Stimulated activated CD4-positive, alpha-beta T cell treated with anti-CD3 and anti-CD28 coated beads, Interleukin-1b, Interleukin-23, amount 100 ng/mL, for 4 hours (primary cell): ENCODE data around the gene C1QL1.

ENCODE experiments used
- DNase-seq, 2 donors: peaks; one replicate each; pipeline ENCODE4 v3.0.0-alpha.2; 2020; ENCODE audit warnings: low read depth in 2 of 2

The C1QL1 gene

GRCh38 chr17:44989552-44990138, 21.5 kb upstream of the C1QL1 start:
- DNase-seq: no peak

GRCh38 chr17:44988044-44988942, 20.2 kb upstream of the C1QL1 start:
- no peak for DNase-seq

- no peak for DNase-seq
Measured at GRCh38 chr17:44983563-44983962, 15.5 kb upstream of the C1QL1 start.

GRCh38 chr17:44982113-44982702, 14.1 kb upstream of the C1QL1 start:
- DNase-seq: no peak

GRCh38 chr17:44981221-44981968, 13.3 kb upstream of the C1QL1 start:
- DNase-seq: no peak

- DNase-seq: no peak
Measured at GRCh38 chr17:44979426-44979995, 11.4 kb upstream of the C1QL1 start.

GRCh38 chr17:44978807-44979206, 10.7 kb upstream of the C1QL1 start:
- no peak for DNase-seq

- no peak for DNase-seq
Measured at GRCh38 chr17:44977814-44978550, 9.9 kb upstream of the C1QL1 start.

- DNase-seq: no peak
Measured at GRCh38 chr17:44977065-44977464, 9.0 kb upstream of the C1QL1 start.

GRCh38 chr17:44976206-44976605, 8.1 kb upstream of the C1QL1 start:
- DNase-seq: no peak

GRCh38 chr17:44972953-44973352, 4.8 kb upstream of the C1QL1 start:
- DNase-seq: no peak

- peak; percentile 39 to 45 for DNase-seq
Measured at GRCh38 chr17:44971776-44972483, 3.8 kb upstream of the C1QL1 start.

GRCh38 chr17:44970136-44970741, 2.1 kb upstream of the C1QL1 start:
- no peak for DNase-seq

GRCh38 chr17:44969144-44969780, 1.2 kb upstream of the C1QL1 start:
- no peak for DNase-seq

GRCh38 chr17:44967907-44968224, 237 bp downstream of the C1QL1 start:
- no peak for DNase-seq

GRCh38 chr17:44967026-44967906, 837 bp downstream of the C1QL1 start:
- DNase-seq: no peak

GRCh38 chr17:44966348-44967025, 1.6 kb downstream of the C1QL1 start:
- no peak for DNase-seq
